GM23338 (cell line): ENCODE data around the gene RPL27A. TPM values are rescaled to one million over a fixed set of nuclear protein-coding genes. Genes with fewer than 3 reads are reported as not detected.

ENCODE experiments used
- ATAC-seq: fragments of 200-7000 bp; cut with Tn5 transposase; 3 replicates; pipeline ENCODE4 v1.9.1; 2020
- DNase-seq: peaks from one replicate; pipeline ENCODE4 v3.0.0-alpha.2; 2015; ENCODE audit warnings: low spot score
- H2AFZ ChIP-seq: fragments of 200-600 bp; sonication (generic); 2 replicates; pipeline ENCODE4 v1.8.0; 2016; ENCODE audit warnings: antibody characterized with exemption, mild to moderate bottlenecking, moderate library complexity
- H3F3A ChIP-seq: fragments of 200-600 bp; sonication (generic); replicated peaks from 2 replicates; pipeline ENCODE4 v1.8.0; 2017; ENCODE audit warnings: antibody characterized with exemption, mixed run types, low read depth
- H3K27ac ChIP-seq: fragments of 200-600 bp; sonication (generic); 2 replicates; pipeline ENCODE4 v1.6.1; 2016; ENCODE audit warnings: low read depth
- H3K27me3 ChIP-seq: fragments of 200-600 bp; sonication (generic); 2 replicates; pipeline ENCODE4 v1.8.0; 2016; ENCODE audit warnings: mild to moderate bottlenecking, mixed run types, moderate library complexity; ENCODE audit not compliant: insufficient read depth
- H3K36me3 ChIP-seq: fragments of 200-600 bp; sonication (generic); 2 replicates; pipeline ENCODE4 v1.8.0; 2016; ENCODE audit warnings: mild to moderate bottlenecking; ENCODE audit not compliant: insufficient read depth
- H3K4me1 ChIP-seq: fragments of 200-600 bp; sonication (generic); 2 replicates; pipeline ENCODE4 v1.8.0; 2016; ENCODE audit warnings: mild to moderate bottlenecking, moderate library complexity; ENCODE audit not compliant: insufficient read depth
- H3K4me2 ChIP-seq: fragments of 200-600 bp; sonication (generic); 2 replicates; pipeline ENCODE4 v1.7.1; 2017; ENCODE audit warnings: mixed run types
- H3K4me3 ChIP-seq: fragments of 200-600 bp; sonication (generic); 2 replicates; pipeline ENCODE4 v1.6.1; 2016; ENCODE audit warnings: mixed run types
- H3K79me2 ChIP-seq: fragments of 200-600 bp; sonication (generic); replicated peaks from 2 replicates; pipeline ENCODE4 v1.8.0; 2017; ENCODE audit warnings: mild to moderate bottlenecking; ENCODE audit not compliant: insufficient read depth
- H3K9me2 ChIP-seq: fragments of 200-600 bp; sonication (generic); 2 replicates; pipeline ENCODE4 v1.8.0; 2017; ENCODE audit not compliant: insufficient read depth
- H4K20me1 ChIP-seq: fragments of 200-600 bp; sonication (generic); replicated peaks from 2 replicates; pipeline ENCODE4 v1.8.0; 2017; ENCODE audit warnings: mild to moderate bottlenecking; ENCODE audit not compliant: insufficient read depth
- H3K27ac Mint-ChIP-seq: 2 replicates; pipeline ENCODE4 v1.8.0; 2020; ENCODE audit warnings: inconsistent platforms, mild to moderate bottlenecking, moderate library complexity, mixed read lengths
- H3K27me3 Mint-ChIP-seq: 3 replicates; pipeline ENCODE4 v1.8.0; 2022; ENCODE audit warnings: low read depth, mild to moderate bottlenecking, moderate library complexity, mixed read lengths, inconsistent platforms; ENCODE audit not compliant: insufficient read depth, poor library complexity
- H3K36me3 Mint-ChIP-seq: 3 replicates; pipeline ENCODE4 v1.8.0; 2021; ENCODE audit warnings: low read depth, mild to moderate bottlenecking, inconsistent platforms, moderate library complexity, mixed read lengths
- H3K4me1 Mint-ChIP-seq: 3 replicates; pipeline ENCODE4 v1.8.0; 2020; ENCODE audit warnings: mild to moderate bottlenecking, inconsistent platforms, mixed read lengths
- H3K4me3 Mint-ChIP-seq: 3 replicates; pipeline ENCODE4 v1.8.0; 2021; ENCODE audit warnings: moderate library complexity, mild to moderate bottlenecking, inconsistent platforms, mixed read lengths
- H3K9me3 Mint-ChIP-seq: 3 replicates; pipeline ENCODE4 v1.8.0; 2020; ENCODE audit warnings: moderate library complexity, mild to moderate bottlenecking, inconsistent platforms, mixed read lengths
- CREB1 ChIP-seq: fragments of 250-450 bp; sonication (Bioruptor Pico); IDR thresholded peaks from 2 replicates; pipeline ENCODE4 v1.5.0; 2020; ENCODE audit warnings: low read depth, mild to moderate bottlenecking, moderate library complexity
- EZH2 ChIP-seq: fragments of 200-600 bp; sonication (generic); IDR thresholded peaks from one replicate; pipeline ENCODE4 v1.8.0; 2017; ENCODE audit warnings: antibody characterized with exemption, mild to moderate bottlenecking, low read depth; ENCODE audit not compliant: unreplicated experiment
- JUNB ChIP-seq: IDR thresholded peaks from one replicate; pipeline ENCODE4 v1.6.1; 2016; ENCODE audit warnings: antibody characterized with exemption; ENCODE audit not compliant: unreplicated experiment
- NANOG ChIP-seq: IDR thresholded peaks from 2 replicates; pipeline ENCODE4 v1.6.1; 2016; ENCODE audit warnings: antibody characterized with exemption, borderline replicate concordance
- POLR2AphosphoS5 ChIP-seq: IDR thresholded peaks from 2 replicates; pipeline ENCODE4 v1.6.1; 2016; ENCODE audit warnings: antibody characterized with exemption, low read depth
- STAT1 ChIP-seq: IDR thresholded peaks from one replicate; pipeline ENCODE4 v1.6.1; 2016; ENCODE audit warnings: antibody characterized with exemption; ENCODE audit not compliant: unreplicated experiment
- ZNF114 ChIP-seq: fragments of 250-450 bp; sonication (Bioruptor Pico); IDR thresholded peaks from 2 replicates; pipeline ENCODE4 v1.5.0; 2020; ENCODE audit warnings: mild to moderate bottlenecking, moderate library complexity
- ZNF331 ChIP-seq: fragments of 250-450 bp; sonication (Bioruptor Pico); IDR thresholded peaks from 2 replicates; pipeline ENCODE4 v1.5.0; 2020; ENCODE audit warnings: low read depth, mild to moderate bottlenecking, moderate library complexity
- polyA plus RNA-seq: library from polyadenylated mRNA; unstranded; fragments of >200 nt; fragmentation: Nextera tagmentation; extraction: Ambion mirVana; gene quantifications from 2 replicates; pipeline ENCODE4 v1.2.1, GENCODE V29; 2016
- total RNA-seq: library from RNA; depleted of rRNA; stranded (reverse); fragments of >200 nt; shearing (Covaris generic); gene quantifications from 2 replicates; pipeline ENCODE4 v1.2.3, GENCODE V29; 2014
- TF ChIP-seq, protein P1 (sequence below): IDR thresholded peaks from 2 replicates; pipeline ENCODE4 v1.6.1; 2016; ENCODE audit warnings: antibody characterized with exemption
- TF ChIP-seq, protein P2 (sequence below), 2 experiments: fragments of 200-600 bp in 1 of 2; sonication (generic) in 1 of 2; conservative IDR thresholded peaks; 2 replicates each; pipeline versions ENCODE4 v1.5.1 to v1.6.1; 2016 to 2017; ENCODE audit warnings: antibody characterized with exemption in 2 of 2, low read depth in 2 of 2, mild to moderate bottlenecking in 2 of 2, moderate library complexity in 1 of 2
- TF ChIP-seq, protein P3 (sequence below): IDR thresholded peaks from one replicate; pipeline ENCODE4 v1.6.1; 2018; ENCODE audit warnings: antibody characterized with exemption; ENCODE audit not compliant: unreplicated experiment

RPL27A gene
- total and polyA plus RNA-seq, 2 experiments from 2014 or later = 1,283 to 3,167 TPM

DNA sequence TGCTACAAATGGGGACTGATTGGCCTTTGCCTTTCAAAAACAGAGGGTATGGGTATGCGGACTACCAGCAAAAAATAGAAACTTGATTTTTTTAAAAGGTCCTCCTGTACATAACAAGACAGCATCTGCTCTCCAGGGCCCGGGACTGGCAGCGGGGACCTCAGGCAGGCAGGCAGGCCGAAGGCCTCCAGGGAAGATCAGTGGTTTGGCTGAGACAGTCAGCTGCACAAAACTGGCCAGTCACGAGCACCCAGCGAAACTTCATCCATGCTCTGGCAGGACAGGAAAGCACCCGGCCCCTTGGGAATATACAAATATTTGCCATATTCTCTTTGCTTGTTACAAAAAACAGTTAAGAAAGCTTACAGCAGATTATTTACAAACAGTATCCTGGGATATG lies 11.0 kb downstream of the RPL27A start:
- peaks cover 18% of the 10 kb centered on the region for H3K36me3 ChIP-seq
- ATAC-seq = no peak
- peaks cover 5% of the 10 kb centered on the region; the same call in 1 of the 2 replicates for H3K9me2 ChIP-seq
- Mint-ChIP-seq H3K27me3 (peaks cover 28% of the 10 kb centered on the region), H3K9me3 (no peaks in the 10 kb centered on the region), H3K27ac (peak overlapping the region; percentile 69; the same call in 1 of the 2 replicates), H3K36me3 (peaks cover 79% of the 10 kb centered on the region), H3K4me3 (no peak overlapping the region), H3K4me1 (peaks cover 32% of the 10 kb centered on the region)
- no peak for DNase-seq
- no peaks in the 10 kb centered on the region for H4K20me1 ChIP-seq
- no peak overlapping the region for H2AFZ ChIP-seq
- H3K27ac ChIP-seq = peak overlapping the region; percentile 81; the same call in 1 of the 2 replicates
- H3F3A ChIP-seq = peaks cover 8% of the 10 kb centered on the region
- no peak for TF ChIP-seq POLR2AphosphoS5
- TF ChIP-seq, protein P1, sequence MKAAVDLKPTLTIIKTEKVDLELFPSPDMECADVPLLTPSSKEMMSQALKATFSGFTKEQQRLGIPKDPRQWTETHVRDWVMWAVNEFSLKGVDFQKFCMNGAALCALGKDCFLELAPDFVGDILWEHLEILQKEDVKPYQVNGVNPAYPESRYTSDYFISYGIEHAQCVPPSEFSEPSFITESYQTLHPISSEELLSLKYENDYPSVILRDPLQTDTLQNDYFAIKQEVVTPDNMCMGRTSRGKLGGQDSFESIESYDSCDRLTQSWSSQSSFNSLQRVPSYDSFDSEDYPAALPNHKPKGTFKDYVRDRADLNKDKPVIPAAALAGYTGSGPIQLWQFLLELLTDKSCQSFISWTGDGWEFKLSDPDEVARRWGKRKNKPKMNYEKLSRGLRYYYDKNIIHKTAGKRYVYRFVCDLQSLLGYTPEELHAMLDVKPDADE = no peak
- H3K79me2 ChIP-seq = peaks cover 29% of the 10 kb centered on the region
- H3K4me2 ChIP-seq = no peak overlapping the region
- no peak overlapping the region for H3K4me3 ChIP-seq
- H3K27me3 ChIP-seq = no peaks in the 10 kb centered on the region
- H3K4me1 ChIP-seq = peaks cover 16% of the 10 kb centered on the region

DNA sequence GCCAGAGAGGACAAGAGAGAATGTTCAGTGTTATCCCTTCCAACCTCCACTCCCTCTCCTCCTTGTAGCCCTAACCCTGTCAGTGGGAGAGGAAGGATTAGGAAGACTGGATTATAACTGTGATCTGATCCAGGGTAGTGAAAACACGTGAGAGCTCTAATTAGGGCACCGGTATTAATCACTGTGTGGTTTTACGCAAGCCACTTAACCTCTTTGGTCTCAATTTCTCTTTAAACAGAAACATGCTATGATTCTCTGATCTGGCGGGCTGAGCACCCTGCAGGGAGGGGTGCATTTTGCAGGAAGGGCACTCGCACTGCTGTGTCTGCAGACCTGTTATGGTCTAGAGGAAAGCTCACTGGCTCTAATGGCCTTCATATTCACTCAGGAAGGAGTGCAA lies 11.5 kb downstream of the RPL27A start:
- H3K9me3 Mint-ChIP-seq = no peaks in the 10 kb centered on the region
- no peak for DNase-seq
- Histone ChIP-seq H4K20me1 (no peaks in the 10 kb centered on the region), H3K9me2 (peaks cover 9% of the 10 kb centered on the region; the same call in 1 of the 2 replicates), H3K36me3 (peaks cover 18% of the 10 kb centered on the region), H3K27ac (peak overlapping the region; percentile 81), H3K4me3 (no peak overlapping the region), H3K27me3 (no peaks in the 10 kb centered on the region), H3K4me1 (peaks cover 22% of the 10 kb centered on the region), H3K4me2 (no peak overlapping the region), H3K79me2 (peaks cover 29% of the 10 kb centered on the region), H2AFZ (no peak overlapping the region), H3F3A (peaks cover 13% of the 10 kb centered on the region)
- peaks cover 36% of the 10 kb centered on the region for H3K4me1 Mint-ChIP-seq
- ATAC-seq = no peak
- peak overlapping the region; percentile 69; the same call in 1 of the 2 replicates for H3K27ac Mint-ChIP-seq
- peaks cover 83% of the 10 kb centered on the region for H3K36me3 Mint-ChIP-seq
- no peak overlapping the region for H3K4me3 Mint-ChIP-seq
- H3K27me3 Mint-ChIP-seq = peaks cover 28% of the 10 kb centered on the region
- TF ChIP-seq, protein P1 = no peak
- TF ChIP-seq, protein P2, sequence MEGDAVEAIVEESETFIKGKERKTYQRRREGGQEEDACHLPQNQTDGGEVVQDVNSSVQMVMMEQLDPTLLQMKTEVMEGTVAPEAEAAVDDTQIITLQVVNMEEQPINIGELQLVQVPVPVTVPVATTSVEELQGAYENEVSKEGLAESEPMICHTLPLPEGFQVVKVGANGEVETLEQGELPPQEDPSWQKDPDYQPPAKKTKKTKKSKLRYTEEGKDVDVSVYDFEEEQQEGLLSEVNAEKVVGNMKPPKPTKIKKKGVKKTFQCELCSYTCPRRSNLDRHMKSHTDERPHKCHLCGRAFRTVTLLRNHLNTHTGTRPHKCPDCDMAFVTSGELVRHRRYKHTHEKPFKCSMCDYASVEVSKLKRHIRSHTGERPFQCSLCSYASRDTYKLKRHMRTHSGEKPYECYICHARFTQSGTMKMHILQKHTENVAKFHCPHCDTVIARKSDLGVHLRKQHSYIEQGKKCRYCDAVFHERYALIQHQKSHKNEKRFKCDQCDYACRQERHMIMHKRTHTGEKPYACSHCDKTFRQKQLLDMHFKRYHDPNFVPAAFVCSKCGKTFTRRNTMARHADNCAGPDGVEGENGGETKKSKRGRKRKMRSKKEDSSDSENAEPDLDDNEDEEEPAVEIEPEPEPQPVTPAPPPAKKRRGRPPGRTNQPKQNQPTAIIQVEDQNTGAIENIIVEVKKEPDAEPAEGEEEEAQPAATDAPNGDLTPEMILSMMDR (conservative IDR thresholded peaks at IDR 0.05; ENCODE audit: low read depth in 2 of 2) = no peak
- TF ChIP-seq EZH2 (no peak), JUNB (no peak), NANOG (no peak), POLR2AphosphoS5 (no peak), STAT1 (no peak), CREB1 (CRISPR knock-in tag) (no peak), ZNF114 (no peak), ZNF331 (CRISPR knock-in tag) (no peak)
- TF ChIP-seq, protein P3, sequence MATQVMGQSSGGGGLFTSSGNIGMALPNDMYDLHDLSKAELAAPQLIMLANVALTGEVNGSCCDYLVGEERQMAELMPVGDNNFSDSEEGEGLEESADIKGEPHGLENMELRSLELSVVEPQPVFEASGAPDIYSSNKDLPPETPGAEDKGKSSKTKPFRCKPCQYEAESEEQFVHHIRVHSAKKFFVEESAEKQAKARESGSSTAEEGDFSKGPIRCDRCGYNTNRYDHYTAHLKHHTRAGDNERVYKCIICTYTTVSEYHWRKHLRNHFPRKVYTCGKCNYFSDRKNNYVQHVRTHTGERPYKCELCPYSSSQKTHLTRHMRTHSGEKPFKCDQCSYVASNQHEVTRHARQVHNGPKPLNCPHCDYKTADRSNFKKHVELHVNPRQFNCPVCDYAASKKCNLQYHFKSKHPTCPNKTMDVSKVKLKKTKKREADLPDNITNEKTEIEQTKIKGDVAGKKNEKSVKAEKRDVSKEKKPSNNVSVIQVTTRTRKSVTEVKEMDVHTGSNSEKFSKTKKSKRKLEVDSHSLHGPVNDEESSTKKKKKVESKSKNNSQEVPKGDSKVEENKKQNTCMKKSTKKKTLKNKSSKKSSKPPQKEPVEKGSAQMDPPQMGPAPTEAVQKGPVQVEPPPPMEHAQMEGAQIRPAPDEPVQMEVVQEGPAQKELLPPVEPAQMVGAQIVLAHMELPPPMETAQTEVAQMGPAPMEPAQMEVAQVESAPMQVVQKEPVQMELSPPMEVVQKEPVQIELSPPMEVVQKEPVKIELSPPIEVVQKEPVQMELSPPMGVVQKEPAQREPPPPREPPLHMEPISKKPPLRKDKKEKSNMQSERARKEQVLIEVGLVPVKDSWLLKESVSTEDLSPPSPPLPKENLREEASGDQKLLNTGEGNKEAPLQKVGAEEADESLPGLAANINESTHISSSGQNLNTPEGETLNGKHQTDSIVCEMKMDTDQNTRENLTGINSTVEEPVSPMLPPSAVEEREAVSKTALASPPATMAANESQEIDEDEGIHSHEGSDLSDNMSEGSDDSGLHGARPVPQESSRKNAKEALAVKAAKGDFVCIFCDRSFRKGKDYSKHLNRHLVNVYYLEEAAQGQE = no peak
